H1 (cell line): Measurements from ENCODE around the gene GJB4. TPM values are rescaled to one million over a fixed set of nuclear protein-coding genes. Genes with fewer than 3 reads are reported as not detected.
A peak's percentile ranks its signal among the peaks of the same experiment; 100 is the strongest.

ENCODE experiments used
- CTCF ChIA-PET: fragments of 300-600 bp; sonication (Branson Sonifier 250); formaldehyde crosslinking; loops from one replicate; lab custom pipeline; 2021; ENCODE audit not compliant: partially characterized antibody; lab: Charles Lee
- POLR2A ChIA-PET: fragments of 300-600 bp; sonication (Branson Sonifier 250); formaldehyde crosslinking; loops from one replicate; lab custom pipeline; 2021; ENCODE audit warnings: inconsistent platforms; ENCODE audit not compliant: partially characterized antibody; lab: Charles Lee
- DNase-seq, 2 experiments: peaks; one replicate each; pipeline versions ENCODE4 v3.0.0 to v3.0.0-alpha.2; 2010 to 2022; ENCODE audit warnings: low spot score in 2 of 2, low read depth in 1 of 2, mixed read lengths in 1 of 2
- FAIRE-seq: peaks from 2 replicates; lab custom pipeline; 2011; peaks lifted over from hg19 to GRCh38; lab: Jason Lieb, UNC
- H2AFZ ChIP-seq: 2 replicates; pipeline ENCODE4 v1.8.1; 2012; ENCODE audit warnings: low read length, inconsistent platforms
- H2AK5ac ChIP-seq: 2 replicates; pipeline ENCODE4 v1.6.1; 2013; ENCODE audit warnings: low read depth, low read length
- H2BK120ac ChIP-seq: replicated peaks from 2 replicates; pipeline ENCODE3; 2013; ENCODE audit warnings: low read depth, low read length, inconsistent platforms
- H2BK12ac ChIP-seq: 2 replicates; pipeline ENCODE4 v1.6.1; 2013; ENCODE audit warnings: low read depth, low read length
- H2BK15ac ChIP-seq: 2 replicates; pipeline ENCODE4 v1.6.1; 2013; ENCODE audit warnings: low read length
- H2BK20ac ChIP-seq: 2 replicates; pipeline ENCODE4 v1.6.1; 2013; ENCODE audit warnings: low read length
- H2BK5ac ChIP-seq: 2 replicates; pipeline ENCODE4 v1.6.1; 2013; ENCODE audit warnings: low read depth, low read length
- H3K14ac ChIP-seq: 2 replicates; pipeline ENCODE4 v1.6.1; 2013; ENCODE audit warnings: inconsistent platforms; ENCODE audit not compliant: insufficient read length
- H3K18ac ChIP-seq: 2 replicates; pipeline ENCODE4 v1.6.1; 2013; ENCODE audit warnings: low read length; ENCODE audit errors: extremely low read depth
- H3K23ac ChIP-seq: 2 replicates; pipeline ENCODE4 v1.6.1; 2013; ENCODE audit warnings: inconsistent platforms; ENCODE audit not compliant: insufficient read length
- H3K23me2 ChIP-seq: 2 replicates; pipeline ENCODE4 v1.6.1; 2013; ENCODE audit warnings: low read depth, low read length
- H3K27ac ChIP-seq: 2 replicates; pipeline ENCODE4 v1.6.1; 2011; ENCODE audit warnings: low read depth, low read length, inconsistent platforms
- H3K27me3 ChIP-seq, 4 experiments: replicated peaks in 1 of 4; 1 replicate in 1 of 4; 2 replicates in 3 of 4; pipeline versions ENCODE4 v1.6.1 to v1.8.1; 2011 to 2013; ENCODE audit warnings: low read length in 3 of 4, mild to moderate bottlenecking in 3 of 4, inconsistent platforms in 2 of 4, mixed read lengths in 2 of 4, moderate library complexity in 1 of 4; ENCODE audit not compliant: control insufficient read depth in 3 of 4, insufficient read depth in 3 of 4; ENCODE audit errors: extremely low read depth in 1 of 4
- H3K36me3 ChIP-seq, 4 experiments: 2 replicates each; pipeline versions ENCODE4 v1.6.1 to v1.8.1; 2011 to 2013; ENCODE audit warnings: mild to moderate bottlenecking in 4 of 4, low read length in 3 of 4, moderate library complexity in 2 of 4, control low read depth in 1 of 4, inconsistent platforms in 1 of 4; ENCODE audit not compliant: insufficient read depth in 4 of 4, control insufficient read depth in 2 of 4
- H3K4ac ChIP-seq: replicated peaks from 2 replicates; pipeline ENCODE3; 2013; ENCODE audit warnings: low read length, low read depth, mixed read lengths, inconsistent platforms; ENCODE audit not compliant: insufficient read length
- H3K4me1 ChIP-seq, 4 experiments: replicated peaks in 1 of 4; 1 replicate in 1 of 4; 2 replicates in 3 of 4; pipeline versions ENCODE4 v1.6.1 to v1.8.1; 2011 to 2013; ENCODE audit warnings: low read length in 3 of 4, inconsistent platforms in 2 of 4, mixed read lengths in 1 of 4; ENCODE audit not compliant: insufficient read depth in 4 of 4, control insufficient read depth in 3 of 4
- H3K4me2 ChIP-seq, 2 experiments: 2 replicates each; pipeline versions ENCODE4 v1.6.1 to v1.8.1; 2011 to 2013; ENCODE audit warnings: low read depth in 2 of 2, low read length in 2 of 2, control low read depth in 1 of 2, inconsistent platforms in 1 of 2, mild to moderate bottlenecking in 1 of 2; ENCODE audit not compliant: insufficient read depth in 1 of 2
- H3K4me3 ChIP-seq, 4 experiments: fragments of 200-600, 300-600 bp in 1 of 4; sonication (generic), shearing (Covaris generic), sonication (Bioruptor Twin) in 1 of 4; 2 replicates each; pipeline versions ENCODE4 v1.5.1 to v1.8.1; 2011 to 2016; ENCODE audit warnings: low read length in 4 of 4, low read depth in 3 of 4, control low read depth in 2 of 4, inconsistent platforms in 2 of 4, mild to moderate bottlenecking in 2 of 4, mixed read lengths in 1 of 4, moderate library complexity in 1 of 4; ENCODE audit not compliant: insufficient read depth in 2 of 4; ENCODE audit errors: extremely low read depth in 1 of 4
- H3K56ac ChIP-seq: replicated peaks from 2 replicates; pipeline ENCODE3; 2013; ENCODE audit warnings: low read depth, mild to moderate bottlenecking, mixed read lengths, low read length, inconsistent platforms; ENCODE audit not compliant: insufficient read length
- H3K79me1 ChIP-seq: 2 replicates; pipeline ENCODE4 v1.6.1; 2013; ENCODE audit warnings: low read depth, low read length, control low read depth
- H3K79me2 ChIP-seq, 2 experiments: 2 replicates each; pipeline versions ENCODE4 v1.6.1 to v1.8.1; 2012 to 2013; ENCODE audit warnings: low read length in 2 of 2, mild to moderate bottlenecking in 2 of 2, inconsistent platforms in 1 of 2; ENCODE audit not compliant: insufficient read depth in 2 of 2, control insufficient read depth in 1 of 2
- H3K9ac ChIP-seq, 4 experiments: replicated peaks in 1 of 4; 1 replicate in 1 of 4; 2 replicates in 3 of 4; pipeline versions ENCODE4 v1.6.1 to v1.8.1; 2011 to 2013; ENCODE audit warnings: low read depth in 3 of 4, low read length in 3 of 4, control low read depth in 2 of 4, mild to moderate bottlenecking in 2 of 4, moderate library complexity in 2 of 4, inconsistent platforms in 1 of 4; ENCODE audit errors: extremely low read depth in 1 of 4
- H3K9me3 ChIP-seq, 2 experiments: 2 replicates each; pipeline versions ENCODE4 v1.6.1 to v1.8.1; 2012 to 2013; ENCODE audit warnings: mild to moderate bottlenecking in 2 of 2, moderate library complexity in 2 of 2, control low read depth in 1 of 2, inconsistent platforms in 1 of 2, low read depth in 1 of 2, low read length in 1 of 2, mixed read lengths in 1 of 2; ENCODE audit not compliant: insufficient read depth in 2 of 2
- H4K20me1 ChIP-seq, 2 experiments: replicated peaks in 1 of 2; 2 replicates each; pipeline versions ENCODE3 to v1.8.1; 2011 to 2013; ENCODE audit warnings: inconsistent platforms in 2 of 2, low read length in 2 of 2, mild to moderate bottlenecking in 1 of 2; ENCODE audit not compliant: insufficient read depth in 2 of 2, control insufficient read depth in 1 of 2
- H4K5ac ChIP-seq: 2 replicates; pipeline ENCODE4 v1.6.1; 2013; ENCODE audit warnings: low read length, low read depth, mixed read lengths, inconsistent platforms; ENCODE audit not compliant: insufficient read length
- H4K8ac ChIP-seq: 2 replicates; pipeline ENCODE4 v1.8.0; 2013; ENCODE audit warnings: mild to moderate bottlenecking, moderate library complexity, low read length, inconsistent platforms; ENCODE audit not compliant: insufficient read depth; ENCODE audit errors: extremely low read depth
- H4K91ac ChIP-seq: replicated peaks from 2 replicates; pipeline ENCODE3; 2013; ENCODE audit warnings: low read length, mixed read lengths, inconsistent platforms; ENCODE audit not compliant: insufficient read length
- ASH2L ChIP-seq: fragments of 200-600, 300-600 bp; sonication (generic); IDR thresholded peaks from one replicate; pipeline ENCODE4 v1.7.1; 2017; ENCODE audit warnings: low read length
- CBX5 ChIP-seq: fragments of 300-800, 300-1000 bp; sonication (generic); IDR thresholded peaks from 2 replicates; pipeline ENCODE4 v1.7.1; 2016; ENCODE audit warnings: antibody characterized with exemption, low read length, low read depth
- CTBP2 ChIP-seq: IDR thresholded peaks from 2 replicates; pipeline ENCODE4 v1.7.0; 2011; ENCODE audit warnings: borderline replicate concordance, mild to moderate bottlenecking, moderate library complexity, mixed read lengths, low read length; ENCODE audit not compliant: insufficient read depth, insufficient read length
- EZH2 ChIP-seq: fragments of 200-600 bp; sonication (generic); IDR thresholded peaks from 2 replicates; pipeline ENCODE4 v1.7.1; 2012; ENCODE audit warnings: low read depth, mild to moderate bottlenecking, moderate library complexity, low read length, inconsistent platforms; ENCODE audit not compliant: severe bottlenecking
- KDM1A ChIP-seq: fragments of 200-600, 300-600 bp; sonication (generic); IDR thresholded peaks from 2 replicates; pipeline ENCODE4 v1.7.1; 2016; ENCODE audit warnings: mild to moderate bottlenecking, low read length, borderline replicate concordance
- PHF8 ChIP-seq: fragments of 200-600 bp; sonication (generic); conservative IDR thresholded peaks from 2 replicates; pipeline ENCODE4 v1.7.1; 2012; ENCODE audit warnings: low read depth, mild to moderate bottlenecking, inconsistent platforms, low read length, moderate library complexity
- RFX5 ChIP-seq: IDR thresholded peaks from 2 replicates; pipeline ENCODE4 v1.6.1; 2011; ENCODE audit warnings: low read depth, low read length, improper control_type of control experiment, borderline replicate concordance
- SIN3A ChIP-seq, 2 experiments: IDR thresholded peaks in 1 of 2; conservative IDR thresholded peaks in 1 of 2; 2 replicates each; pipeline ENCODE4 v1.6.1; 2011 to 2012; ENCODE audit warnings: low read length in 2 of 2, improper control_type of control experiment in 1 of 2, low read depth in 1 of 2, mild to moderate bottlenecking in 1 of 2
- YY1 ChIP-seq: IDR thresholded peaks from 2 replicates; pipeline ENCODE4 v1.6.1; 2011; ENCODE audit warnings: low read depth, mild to moderate bottlenecking, low read length
- ZNF274 ChIP-seq: IDR thresholded peaks from 2 replicates; pipeline ENCODE4 v1.7.0; 2012; ENCODE audit warnings: low read length, borderline replicate concordance; ENCODE audit errors: extremely low read depth
- WGBS, 2 experiments: shearing (Covaris generic) in 1 of 2; methylation state at CpG; one replicate each; pipeline versions ENCODE4 v1.1.6 to v1.1.7; 2013 to 2015; ENCODE audit warnings: low lambda C conversion rate in 2 of 2, mixed read lengths in 2 of 2, inconsistent platforms in 1 of 2, low coverage in 1 of 2, missing lambda C conversion rate in 1 of 2; ENCODE audit not compliant: insufficient replicate concordance in 2 of 2, insufficient coverage in 1 of 2, insufficient read length in 1 of 2; ENCODE audit errors: extremely low coverage in 1 of 2, missing lambda C conversion rate in 1 of 2; 5-methylcytosine and 5-hydroxymethylcytosine counted together
- polyA plus RNA-seq, 7 experiments: library from polyadenylated mRNA; depleted of rRNA in 3 of 7; stranded (reverse) in 5 of 7; unstranded in 2 of 7; fragments of >200 nt in 5 of 7; fragments of 200-250 nt in 2 of 7; gene quantifications; 1 replicate in 5 of 7; 2 replicates in 1 of 7; 4 replicates in 1 of 7; pipeline versions ENCODE4 v1.2.1 to v1.2.3, GENCODE V29; 2011 to 2013; ENCODE audit warnings: missing spikeins in 2 of 7, mixed read lengths in 2 of 7
- total RNA-seq: library from RNA; stranded (reverse); fragmentation: NEBNext Ultra II Directional; extraction: Animal tissue kit (Norgen Biotek cat#: 25700); gene quantifications from 2 replicates; pipeline ENCODE4 v1.2.1, GENCODE V29; 2021

Gene GJB4
- total and polyA plus RNA-seq, 2 of the 8 experiments (the other 6 are each of a cell fraction or from before 2014, with no cell fraction given): 0.20 to 0.41 TPM

DNA sequence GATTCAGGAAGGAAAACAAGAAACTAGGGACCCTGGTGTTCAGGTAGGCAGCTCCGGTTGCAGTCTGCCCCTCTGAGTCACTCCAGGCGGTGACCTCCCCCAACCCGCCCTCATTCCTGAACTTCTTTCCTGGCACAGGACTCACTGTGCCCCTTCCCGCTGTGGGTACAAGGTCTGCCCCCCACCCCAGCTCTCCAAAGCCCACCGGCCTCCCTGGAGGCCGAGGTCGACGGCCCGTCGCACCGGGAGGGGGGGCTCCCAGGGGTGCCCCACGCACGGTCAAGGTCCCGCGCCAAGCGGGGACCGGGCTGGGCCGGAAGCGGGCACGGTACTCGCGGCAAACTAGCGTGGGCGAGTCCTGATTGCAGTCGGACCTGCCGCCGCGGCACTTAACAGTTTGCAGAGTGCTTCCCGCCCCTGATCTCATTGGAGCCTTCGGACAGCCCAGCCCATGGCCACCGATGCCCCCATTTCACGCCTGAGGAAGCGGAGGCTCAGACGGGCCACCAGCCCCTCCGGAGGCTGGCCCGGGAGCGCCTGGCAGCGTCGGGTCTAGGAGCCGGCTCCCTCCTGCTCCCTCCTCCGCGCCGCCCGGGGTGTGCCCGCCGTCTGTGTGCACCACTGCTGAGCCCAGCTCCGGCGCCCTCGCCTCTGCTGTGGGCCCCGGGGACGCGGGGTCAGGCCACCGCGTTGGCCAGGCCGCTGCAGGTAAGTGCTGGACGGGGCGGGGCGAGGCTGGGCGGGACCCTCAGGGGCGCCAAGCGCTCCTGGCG is 21.7 kb downstream of the GJB4 start, which contains the start of gene GJB3:
TSS of gene GJB3 (plus strand) at position 144 of the 773 bp plus-strand sequence. CDS start 3,549 bp downstream, outside the sequence.
- no peaks in the 10 kb centered on the region for H3K79me1 ChIP-seq
- no peaks in the 10 kb centered on the region for H3K36me3 ChIP-seq
- ChIA-PET CTCF (interaction anchor here (0.6 to 3.6 kb wide), 12 partner anchors 10 to 376 kb away, joined by 3 to 17 read pairs (median 4); no protein-coding TSS in a partner anchor), POLR2A (interaction anchor here (1.0 to 1.5 kb wide), 6 partner anchors 10 to 79 kb away, joined by 3 to 6 read pairs (median 3); partner anchors contain the start of gene SMIM12)
- no peaks in the 10 kb centered on the region for H3K79me2 ChIP-seq
- H4K5ac ChIP-seq: no peak within 1 kb of the TSS
- H3K27me3 ChIP-seq: peaks cover 0 to 24% (median 10%) of the 10 kb centered on the region in 4 experiments; a peak in 5 of 7 replicates
- peak within 1 kb of the TSS; percentile 50; the same call in 1 of the 2 replicates for H2BK12ac ChIP-seq
- H3K9me3 ChIP-seq: no peaks in the 10 kb centered on the region
- H3K9ac ChIP-seq: peak within 1 kb of the TSS in 2 of 4 experiments; percentile 20 to 45; a peak in 5 of 7 replicates
- peak within 1 kb of the TSS; percentile 53 to 98 for H3K4me2 ChIP-seq
- WGBS, 2 experiments: 2% methylated on average over 43 of the region's 62 CpGs; no CpG with 5 or more reads in 1 of the 2 experiments
- peak within 1 kb of the TSS; percentile 22 for H3K56ac ChIP-seq
- no peak within 1 kb of the TSS; the same call in 1 of the 2 replicates for H2BK15ac ChIP-seq
- no peak within 1 kb of the TSS for H2AK5ac ChIP-seq
- peak within 1 kb of the TSS; percentile 56 for H3K18ac ChIP-seq
- peak within 1 kb of the TSS; percentile 35; the same call in 1 of the 2 replicates for H2BK5ac ChIP-seq
- H3K4ac ChIP-seq: no peak within 1 kb of the TSS
- peaks cover 0 to 14% (median 5%) of the 10 kb centered on the region in 4 experiments; a peak in 4 of 7 replicates for H3K4me1 ChIP-seq
- no peak within 1 kb of the TSS for H3K27ac ChIP-seq
- peaks cover 15% of the 10 kb centered on the region; the same call in 1 of the 2 replicates for H3K23me2 ChIP-seq
- H4K20me1 ChIP-seq: no peaks in the 10 kb centered on the region
- H2AFZ ChIP-seq: peak within 1 kb of the TSS; percentile 94; the same call in 1 of the 2 replicates
- DNase-seq: peak in 1 of 2 experiments; percentile 76
- H4K8ac ChIP-seq: peak within 1 kb of the TSS; percentile 60
- no peak for FAIRE-seq
- no peak within 1 kb of the TSS for H3K14ac ChIP-seq
- no peak within 1 kb of the TSS for H3K23ac ChIP-seq
- peak within 1 kb of the TSS; percentile 73 for H4K91ac ChIP-seq
- peak within 1 kb of the TSS; percentile 51 to 83 (median 80) for H3K4me3 ChIP-seq
- no peak within 1 kb of the TSS for H2BK120ac ChIP-seq
- no peak within 1 kb of the TSS for H2BK20ac ChIP-seq
- TF ChIP-seq CBX5 (no peak), YY1 (no peak), KDM1A (peak; percentile 55; the same call in 1 of the 2 replicates), PHF8 (peak; percentile 43; the same call in 1 of the 2 replicates), EZH2 (peak; percentile 27), ZNF274 (no peak), ASH2L (peak; percentile 65), RFX5 (no peak), SIN3A (conservative IDR thresholded peaks at IDR 0.05 in 1 of 2, IDR thresholded peaks at IDR 0.05 in 1 of 2; ENCODE audit: low read depth in 1 of 2, low read length in 2 of 2) (no peak), CTBP2 (no peak)
